IMR-90 (cell line): ENCODE measurements around the gene IRF2BP1. TPM values are rescaled to one million over a fixed set of nuclear protein-coding genes. Genes with fewer than 3 reads are reported as not detected.

Experiments used
- ATAC-seq: fragments of 200-7000 bp; cut with Tn5 transposase; 2 replicates; pipeline ENCODE4 v1.9.1; 2020; ENCODE audit warnings: low read depth, mild to moderate bottlenecking, moderate library complexity
- BruUV-seq: library from RNA; stranded (reverse); fragments of 400-500 nt; replicated peaks from 2 replicates; lab custom pipeline; 2021; lab: Mats Ljungman, UMichigan
- CTCF ChIA-PET: fragments of 300-600 bp; formaldehyde crosslinking; extraction: SDS; loops from one replicate; lab custom pipeline; 2021; ENCODE audit warnings: antibody characterized with exemption; lab: Yijun Ruan, JAX
- POLR2A ChIA-PET: fragments of 300-600 bp; sonication (Branson Sonifier 250); formaldehyde crosslinking; loops from one replicate; lab custom pipeline; 2022; ENCODE audit warnings: antibody characterized with exemption; ENCODE audit not compliant: unreplicated experiment; lab: Charles Lee
- DNase-seq: peaks from one replicate; pipeline ENCODE4 v3.0.0; 2013
- H2AFZ ChIP-seq: replicated peaks from 2 replicates; pipeline ENCODE3; 2013; ENCODE audit warnings: low read length, mild to moderate bottlenecking; ENCODE audit not compliant: poor library complexity
- H2AK5ac ChIP-seq: 2 replicates; pipeline ENCODE4 v1.6.1; 2013; ENCODE audit warnings: low read depth, low read length, inconsistent platforms
- H2AK9ac ChIP-seq: replicated peaks from 2 replicates; pipeline ENCODE3; 2013; ENCODE audit warnings: mild to moderate bottlenecking, low read depth, low read length, moderate library complexity; ENCODE audit not compliant: poor library complexity
- H2BK120ac ChIP-seq: 2 replicates; pipeline ENCODE4 v1.6.1; 2013; ENCODE audit warnings: low read depth, low read length, inconsistent platforms
- H2BK15ac ChIP-seq: 3 replicates; pipeline ENCODE4 v1.6.1; 2013; ENCODE audit warnings: low read depth, low read length, inconsistent platforms
- H2BK20ac ChIP-seq: 2 replicates; pipeline ENCODE4 v1.6.1; 2013; ENCODE audit warnings: low read depth, mild to moderate bottlenecking, inconsistent platforms, low read length, moderate library complexity
- H2BK5ac ChIP-seq: 2 replicates; pipeline ENCODE4 v1.6.1; 2013; ENCODE audit warnings: mild to moderate bottlenecking, low read depth, low read length, inconsistent platforms; ENCODE audit not compliant: poor library complexity, severe bottlenecking
- H3K14ac ChIP-seq: replicated peaks from 2 replicates; pipeline ENCODE4 v1.6.1; 2013; ENCODE audit warnings: low read depth, low read length, inconsistent platforms
- H3K18ac ChIP-seq: 2 replicates; pipeline ENCODE4 v1.6.1; 2013; ENCODE audit warnings: low read depth, low read length, control low read depth
- H3K23ac ChIP-seq: 2 replicates; pipeline ENCODE4 v1.6.1; 2013; ENCODE audit warnings: low read depth, low read length, inconsistent platforms
- H3K27ac ChIP-seq: 2 replicates; pipeline ENCODE4 v1.5.1; 2013; ENCODE audit warnings: mild to moderate bottlenecking, control low read depth, low read length; ENCODE audit not compliant: insufficient read depth
- H3K27me3 ChIP-seq: 2 replicates; pipeline ENCODE4 v1.6.1; 2013; ENCODE audit warnings: low read length; ENCODE audit not compliant: control insufficient read depth, insufficient read depth
- H3K36me3 ChIP-seq: 2 replicates; pipeline ENCODE4 v1.6.1; 2013; ENCODE audit warnings: low read length, mixed read lengths; ENCODE audit not compliant: control insufficient read depth, insufficient read depth
- H3K4ac ChIP-seq: 2 replicates; pipeline ENCODE4 v1.6.1; 2013; ENCODE audit warnings: low read depth, low read length, inconsistent platforms
- H3K4me1 ChIP-seq: 2 replicates; pipeline ENCODE4 v1.6.1; 2013; ENCODE audit warnings: low read length, mixed read lengths; ENCODE audit not compliant: control insufficient read depth, insufficient read depth
- H3K4me2 ChIP-seq: 2 replicates; pipeline ENCODE4 v1.6.1; 2013; ENCODE audit warnings: low read depth, mild to moderate bottlenecking, control low read depth, low read length, moderate library complexity
- H3K4me3 ChIP-seq: 2 replicates; pipeline ENCODE4 v1.5.1; 2013; ENCODE audit warnings: low read depth, mild to moderate bottlenecking, control low read depth, low read length, moderate library complexity; ENCODE audit not compliant: insufficient read depth
- H3K56ac ChIP-seq: 2 replicates; pipeline ENCODE4 v1.6.1; 2013; ENCODE audit warnings: low read length, inconsistent platforms; ENCODE audit not compliant: insufficient read depth; ENCODE audit errors: extremely low read depth
- H3K79me1 ChIP-seq, 2 experiments: 2 replicates each; pipeline ENCODE4 v1.6.1; 2013; ENCODE audit warnings: low read length in 2 of 2, inconsistent platforms in 1 of 2, low read depth in 1 of 2
- H3K9ac ChIP-seq: 2 replicates; pipeline ENCODE4 v1.6.1; 2013; ENCODE audit warnings: low read depth, low read length, control low read depth
- H3K9me1 ChIP-seq: 2 replicates; pipeline ENCODE4 v1.6.1; 2013; ENCODE audit warnings: low read length, inconsistent platforms; ENCODE audit not compliant: insufficient read depth
- H3K9me3 ChIP-seq: 2 replicates; pipeline ENCODE4 v1.6.1; 2013; ENCODE audit warnings: low read length; ENCODE audit not compliant: control insufficient read depth, insufficient read depth
- H4K20me1 ChIP-seq: 2 replicates; pipeline ENCODE4 v1.6.1; 2013; ENCODE audit warnings: low read length, inconsistent platforms; ENCODE audit not compliant: insufficient read depth
- H4K5ac ChIP-seq: 2 replicates; pipeline ENCODE4 v1.6.1; 2013; ENCODE audit warnings: mild to moderate bottlenecking, low read depth, low read length, control low read depth
- H4K8ac ChIP-seq, 2 experiments: 2 replicates each; pipeline ENCODE4 v1.6.1; 2013; ENCODE audit warnings: low read depth in 2 of 2, low read length in 2 of 2, control low read depth in 1 of 2, inconsistent platforms in 1 of 2
- H4K91ac ChIP-seq: 2 replicates; pipeline ENCODE4 v1.6.1; 2013; ENCODE audit warnings: low read depth, low read length, inconsistent platforms; ENCODE audit not compliant: insufficient read depth
- BHLHE40 ChIP-seq: fragments of 150-350 bp; IDR thresholded peaks from 2 replicates; pipeline ENCODE4 v1.6.1; 2016; ENCODE audit warnings: mild to moderate bottlenecking, low read depth, low read length
- CEBPB ChIP-seq: IDR thresholded peaks from 2 replicates; pipeline ENCODE4 v1.6.1; 2012; ENCODE audit warnings: low read depth, low read length, improper control_type of control experiment
- FOS ChIP-seq: fragments of 150-350 bp; IDR thresholded peaks from 2 replicates; pipeline ENCODE4 v1.6.1; 2016; ENCODE audit warnings: low read depth, low read length
- MAFK ChIP-seq: IDR thresholded peaks from 2 replicates; pipeline ENCODE4 v1.6.1; 2012; ENCODE audit warnings: low read depth, low read length, improper control_type of control experiment
- MXI1 ChIP-seq: IDR thresholded peaks from 2 replicates; pipeline ENCODE4 v1.6.1; 2012; ENCODE audit warnings: low read depth, mild to moderate bottlenecking, low read length, moderate library complexity, borderline replicate concordance
- NFE2L2 ChIP-seq: fragments of 150-350 bp; IDR thresholded peaks from 2 replicates; pipeline ENCODE4 v1.6.1; 2016; ENCODE audit warnings: low read depth, mild to moderate bottlenecking, low read length
- POLR2A ChIP-seq: IDR thresholded peaks from 2 replicates; pipeline ENCODE4 v1.6.1; 2012; ENCODE audit warnings: mild to moderate bottlenecking, low read depth, low read length
- RAD21 ChIP-seq: IDR thresholded peaks from 2 replicates; pipeline ENCODE4 v1.6.1; 2012; ENCODE audit warnings: low read length, improper control_type of control experiment
- RCOR1 ChIP-seq: IDR thresholded peaks from 2 replicates; pipeline ENCODE4 v1.6.1; 2012; ENCODE audit warnings: mild to moderate bottlenecking, low read length, improper control_type of control experiment; ENCODE audit not compliant: insufficient replicate concordance
- RFX5 ChIP-seq: IDR thresholded peaks from 2 replicates; pipeline ENCODE4 v1.8.0; 2012; ENCODE audit warnings: low read depth, mild to moderate bottlenecking, low read length, moderate library complexity
- SMC3 ChIP-seq: fragments of 150-350 bp; IDR thresholded peaks from 2 replicates; pipeline ENCODE4 v1.6.1; 2016; ENCODE audit warnings: low read depth, mild to moderate bottlenecking, antibody characterized with exemption, low read length, moderate library complexity
- WGBS, 2 experiments: methylation state at CpG; one replicate each; pipeline versions ENCODE4 v1.1.5 to v1.1.7; 2013; ENCODE audit warnings: missing lambda C conversion rate in 2 of 2; ENCODE audit not compliant: insufficient read length in 1 of 2; ENCODE audit errors: extremely low coverage in 2 of 2; 5-methylcytosine and 5-hydroxymethylcytosine counted together
- dilution Hi-C: fragments of 300-500 bp; cut with HindIII; formaldehyde crosslinking; loops from one replicate; pipeline ENCODE4 v1.14.3; 2018; ENCODE audit warnings: low sequenced_read_pairs; ENCODE audit not compliant: unreplicated experiment
- in situ Hi-C: fragments of 300-500 bp; cut with MboI; formaldehyde crosslinking; loops from 3 replicates; pipeline ENCODE4 v1.14.3; 2019; ENCODE audit warnings: low sequenced_read_pairs, inconsistent platforms, mixed read lengths
- intact Hi-C: fragments of 100-400 bp; cut with micrococcal nuclease; formaldehyde crosslinking; loops from 2 replicates; pipeline ENCODE4 v1.10.0; 2022
- polyA plus RNA-seq, 3 experiments: library from polyadenylated mRNA; depleted of rRNA; stranded (reverse); fragments of >200 nt; gene quantifications; 2 replicates each; pipeline ENCODE4 v1.2.3, GENCODE V29; 2012; ENCODE audit warnings: low replicate concordance in 1 of 3
- total RNA-seq: library from RNA; depleted of rRNA; stranded (reverse); fragments of >200 nt; gene quantifications from 2 replicates; pipeline ENCODE4 v1.2.3, GENCODE V29; 2012
- TF ChIP-seq, protein P1 (sequence below): conservative IDR thresholded peaks from 2 replicates; pipeline ENCODE4 v1.5.1; 2012; ENCODE audit warnings: mild to moderate bottlenecking, low read depth, low read length, improper control_type of control experiment
- TF ChIP-seq, protein P2 (sequence below): fragments of 150-350 bp; IDR thresholded peaks from 2 replicates; pipeline ENCODE4 v1.6.1; 2016; ENCODE audit warnings: low read depth, mild to moderate bottlenecking, low read length, moderate library complexity, borderline replicate concordance
- TF ChIP-seq, protein P3 (sequence below): fragments of 150-350 bp; IDR thresholded peaks from 2 replicates; pipeline ENCODE4 v1.6.1; 2017; ENCODE audit warnings: mild to moderate bottlenecking, antibody characterized with exemption, low read length, low read depth

IRF2BP1 gene
- total and polyA plus RNA-seq, 2 of the 4 experiments (the other 2 are of a cell fraction): 4.5 to 8.5 TPM

DNA sequence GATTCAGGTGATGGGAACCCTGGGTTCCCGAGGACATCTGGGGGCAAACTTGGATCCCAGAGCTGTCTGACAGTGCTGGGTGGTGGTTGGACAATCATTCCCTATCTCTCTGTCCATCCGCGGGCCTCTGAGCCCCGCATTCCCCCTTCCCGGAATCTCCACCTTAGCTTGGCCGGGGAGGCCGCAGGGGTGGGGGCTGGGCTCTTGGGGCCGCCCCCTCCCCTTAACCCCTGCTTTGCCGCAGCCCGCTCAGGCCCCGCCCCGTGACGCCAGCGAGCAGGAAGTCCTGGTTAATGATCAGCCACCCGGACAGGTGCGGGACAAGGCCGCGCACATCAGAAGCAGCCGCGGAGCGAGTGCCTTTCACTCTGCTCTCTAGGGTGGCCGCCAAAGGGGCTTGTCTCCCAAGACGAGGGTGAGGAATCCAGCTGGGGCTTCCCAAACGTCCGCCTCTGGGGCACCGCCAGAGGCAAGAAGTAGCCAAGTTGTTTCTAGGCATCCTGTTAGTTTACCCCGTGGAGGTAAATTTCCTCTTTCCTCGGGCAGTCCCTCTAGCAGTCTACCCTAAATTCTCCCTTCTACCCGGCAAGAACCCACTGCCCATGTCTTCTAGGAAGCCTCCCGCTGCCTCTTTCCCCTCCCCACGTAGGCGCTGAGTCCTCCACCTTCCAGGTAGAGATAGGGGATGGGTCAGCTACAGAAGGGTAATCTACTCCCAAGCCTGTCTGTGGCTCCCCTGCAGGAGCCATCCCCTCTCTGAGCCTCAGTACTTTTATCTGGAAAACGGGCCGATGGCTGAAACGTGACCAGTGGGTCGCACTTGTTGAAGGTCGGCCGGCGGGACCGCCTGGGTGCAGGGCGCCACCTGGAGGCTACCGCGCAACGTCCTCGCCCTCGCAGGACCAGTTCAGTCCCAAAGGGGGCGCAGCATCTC is 3.0 kb downstream of the IRF2BP1 start:
- H2BK20ac ChIP-seq: no peak overlapping the region
- ATAC-seq (peak; percentile 22), DNase-seq (peak; percentile 82)
- H2AK5ac ChIP-seq: no peak overlapping the region
- intact Hi-C loops (no loop called here), in situ Hi-C loops (no loop called here), dilution Hi-C loops (no loop called here)
- ChIA-PET CTCF (no interaction called here), POLR2A (interaction anchor here (0.6 kb wide), 1 partner anchor 63 kb away, joined by 5 read pairs; no protein-coding TSS in a partner anchor)
- H4K91ac ChIP-seq: no peak overlapping the region
- H2BK15ac ChIP-seq: no peak overlapping the region
- H3K27me3 ChIP-seq: no peaks in the 10 kb centered on the region
- H3K9ac ChIP-seq: no peak overlapping the region
- peak overlapping the region; percentile 47 for H2AK9ac ChIP-seq
- no peak overlapping the region for H4K5ac ChIP-seq
- peak overlapping the region; percentile 66 for H2AFZ ChIP-seq
- H3K4me1 ChIP-seq: peaks cover 10% of the 10 kb centered on the region
- peaks cover 8 to 30% of the 10 kb centered on the region in 2 experiments for H3K79me1 ChIP-seq
- H3K9me3 ChIP-seq: no peaks in the 10 kb centered on the region
- no peak overlapping the region for H2BK5ac ChIP-seq
- H3K23ac ChIP-seq: no peak overlapping the region
- H4K20me1 ChIP-seq: peaks cover 15% of the 10 kb centered on the region
- H3K18ac ChIP-seq: no peak overlapping the region
- H3K27ac ChIP-seq: no peak overlapping the region
- H3K4ac ChIP-seq: no peak overlapping the region
- WGBS, 2 experiments: 23% methylated on average over 6 of the region's 47 CpGs; no CpG with 5 or more reads in 1 of the 2 experiments
- H4K8ac ChIP-seq: no peak overlapping the region
- H3K4me3 ChIP-seq: no peak overlapping the region
- peaks cover 7% of the 10 kb centered on the region; the same call in 1 of the 2 replicates for H3K36me3 ChIP-seq
- no peak overlapping the region for H3K56ac ChIP-seq
- H2BK120ac ChIP-seq: no peak overlapping the region
- peak overlapping the region; percentile 1; the same call in 1 of the 2 replicates for H3K4me2 ChIP-seq
- peaks cover 6% of the 10 kb centered on the region; the same call in 1 of the 2 replicates for H3K9me1 ChIP-seq
- BruUV-seq: no TSS peak
- no peak overlapping the region for H3K14ac ChIP-seq
- no peak for TF ChIP-seq POLR2A
- TF ChIP-seq, protein P1, sequence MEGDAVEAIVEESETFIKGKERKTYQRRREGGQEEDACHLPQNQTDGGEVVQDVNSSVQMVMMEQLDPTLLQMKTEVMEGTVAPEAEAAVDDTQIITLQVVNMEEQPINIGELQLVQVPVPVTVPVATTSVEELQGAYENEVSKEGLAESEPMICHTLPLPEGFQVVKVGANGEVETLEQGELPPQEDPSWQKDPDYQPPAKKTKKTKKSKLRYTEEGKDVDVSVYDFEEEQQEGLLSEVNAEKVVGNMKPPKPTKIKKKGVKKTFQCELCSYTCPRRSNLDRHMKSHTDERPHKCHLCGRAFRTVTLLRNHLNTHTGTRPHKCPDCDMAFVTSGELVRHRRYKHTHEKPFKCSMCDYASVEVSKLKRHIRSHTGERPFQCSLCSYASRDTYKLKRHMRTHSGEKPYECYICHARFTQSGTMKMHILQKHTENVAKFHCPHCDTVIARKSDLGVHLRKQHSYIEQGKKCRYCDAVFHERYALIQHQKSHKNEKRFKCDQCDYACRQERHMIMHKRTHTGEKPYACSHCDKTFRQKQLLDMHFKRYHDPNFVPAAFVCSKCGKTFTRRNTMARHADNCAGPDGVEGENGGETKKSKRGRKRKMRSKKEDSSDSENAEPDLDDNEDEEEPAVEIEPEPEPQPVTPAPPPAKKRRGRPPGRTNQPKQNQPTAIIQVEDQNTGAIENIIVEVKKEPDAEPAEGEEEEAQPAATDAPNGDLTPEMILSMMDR: peak; percentile 100
- peak; percentile 75 for TF ChIP-seq RCOR1
- peak; percentile 83 for TF ChIP-seq SMC3
- TF ChIP-seq BHLHE40: peak; percentile 94
- TF ChIP-seq, protein P2, sequence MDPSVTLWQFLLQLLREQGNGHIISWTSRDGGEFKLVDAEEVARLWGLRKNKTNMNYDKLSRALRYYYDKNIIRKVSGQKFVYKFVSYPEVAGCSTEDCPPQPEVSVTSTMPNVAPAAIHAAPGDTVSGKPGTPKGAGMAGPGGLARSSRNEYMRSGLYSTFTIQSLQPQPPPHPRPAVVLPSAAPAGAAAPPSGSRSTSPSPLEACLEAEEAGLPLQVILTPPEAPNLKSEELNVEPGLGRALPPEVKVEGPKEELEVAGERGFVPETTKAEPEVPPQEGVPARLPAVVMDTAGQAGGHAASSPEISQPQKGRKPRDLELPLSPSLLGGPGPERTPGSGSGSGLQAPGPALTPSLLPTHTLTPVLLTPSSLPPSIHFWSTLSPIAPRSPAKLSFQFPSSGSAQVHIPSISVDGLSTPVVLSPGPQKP: no peak
- TF ChIP-seq RAD21: peak; percentile 81
- TF ChIP-seq MAFK: no peak
- TF ChIP-seq MXI1: no peak
- no peak for TF ChIP-seq RFX5
- TF ChIP-seq, protein P3, sequence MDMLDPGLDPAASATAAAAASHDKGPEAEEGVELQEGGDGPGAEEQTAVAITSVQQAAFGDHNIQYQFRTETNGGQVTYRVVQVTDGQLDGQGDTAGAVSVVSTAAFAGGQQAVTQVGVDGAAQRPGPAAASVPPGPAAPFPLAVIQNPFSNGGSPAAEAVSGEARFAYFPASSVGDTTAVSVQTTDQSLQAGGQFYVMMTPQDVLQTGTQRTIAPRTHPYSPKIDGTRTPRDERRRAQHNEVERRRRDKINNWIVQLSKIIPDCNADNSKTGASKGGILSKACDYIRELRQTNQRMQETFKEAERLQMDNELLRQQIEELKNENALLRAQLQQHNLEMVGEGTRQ: no peak
- no peak for TF ChIP-seq NFE2L2
- TF ChIP-seq FOS: no peak
- TF ChIP-seq CEBPB: no peak
